Measurements from ENCODE around the gene CPTP. TPM values are rescaled to one million over a fixed set of nuclear protein-coding genes. Genes with fewer than 3 reads are reported as not detected.
A peak's percentile ranks its signal among the peaks of the same experiment; 100 is the strongest.

Gene CPTP
- total RNA-seq, 2 donors from 2014 or later: 15.6 to 33.0 TPM

DNA sequence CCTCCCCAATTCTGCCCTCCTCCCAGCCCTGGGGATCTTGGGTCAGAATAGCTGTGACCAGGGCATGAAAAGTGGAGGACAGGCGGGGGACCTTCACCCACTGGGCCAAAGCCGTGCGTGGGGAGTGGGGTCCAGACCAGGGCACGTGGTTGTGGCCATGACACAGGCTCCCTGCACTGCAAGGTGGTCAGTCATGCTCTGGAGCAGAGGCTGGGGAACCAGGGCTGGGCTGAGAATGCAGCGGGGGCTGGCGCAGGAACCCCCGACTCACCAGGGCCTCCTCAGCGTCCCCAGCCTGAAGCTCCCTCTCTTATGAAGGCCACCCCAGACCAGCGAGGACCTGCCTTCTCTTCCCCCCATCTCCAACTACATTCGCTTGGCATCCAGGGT, 21.9 kb downstream of the CPTP start:
- DNase-seq (no peak), ATAC-seq (no peak)
- intact Hi-C loops (cut with DNase I): no loop called here
- peaks cover 45% of the 10 kb centered on the region for H3K4me1 ChIP-seq
- WGBS, 2 donors: 77 to 100% methylated on average over 1 to 10 of the region's 10 CpGs
- peak overlapping the region in 2 of 4 donors; percentile 67 to 79 for H3K27ac ChIP-seq
- H3K27me3 ChIP-seq: no peaks in the 10 kb centered on the region
- H3K4me3 ChIP-seq: no peak overlapping the region
- TF ChIP-seq, protein P1, sequence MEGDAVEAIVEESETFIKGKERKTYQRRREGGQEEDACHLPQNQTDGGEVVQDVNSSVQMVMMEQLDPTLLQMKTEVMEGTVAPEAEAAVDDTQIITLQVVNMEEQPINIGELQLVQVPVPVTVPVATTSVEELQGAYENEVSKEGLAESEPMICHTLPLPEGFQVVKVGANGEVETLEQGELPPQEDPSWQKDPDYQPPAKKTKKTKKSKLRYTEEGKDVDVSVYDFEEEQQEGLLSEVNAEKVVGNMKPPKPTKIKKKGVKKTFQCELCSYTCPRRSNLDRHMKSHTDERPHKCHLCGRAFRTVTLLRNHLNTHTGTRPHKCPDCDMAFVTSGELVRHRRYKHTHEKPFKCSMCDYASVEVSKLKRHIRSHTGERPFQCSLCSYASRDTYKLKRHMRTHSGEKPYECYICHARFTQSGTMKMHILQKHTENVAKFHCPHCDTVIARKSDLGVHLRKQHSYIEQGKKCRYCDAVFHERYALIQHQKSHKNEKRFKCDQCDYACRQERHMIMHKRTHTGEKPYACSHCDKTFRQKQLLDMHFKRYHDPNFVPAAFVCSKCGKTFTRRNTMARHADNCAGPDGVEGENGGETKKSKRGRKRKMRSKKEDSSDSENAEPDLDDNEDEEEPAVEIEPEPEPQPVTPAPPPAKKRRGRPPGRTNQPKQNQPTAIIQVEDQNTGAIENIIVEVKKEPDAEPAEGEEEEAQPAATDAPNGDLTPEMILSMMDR (IDR thresholded peaks at IDR 0.05): no peak
- TF ChIP-seq POLR2A (IDR thresholded peaks at IDR 0.05): no peak
- H3K9me3 ChIP-seq: no peaks in the 10 kb centered on the region
- H3K36me3 ChIP-seq (replicated peaks in 1 of 2; ENCODE audit: insufficient read depth in 1 of 2, low read depth in 2 of 2): peaks cover 0 to under 1% of the 10 kb centered on the region in 2 donors

DNA sequence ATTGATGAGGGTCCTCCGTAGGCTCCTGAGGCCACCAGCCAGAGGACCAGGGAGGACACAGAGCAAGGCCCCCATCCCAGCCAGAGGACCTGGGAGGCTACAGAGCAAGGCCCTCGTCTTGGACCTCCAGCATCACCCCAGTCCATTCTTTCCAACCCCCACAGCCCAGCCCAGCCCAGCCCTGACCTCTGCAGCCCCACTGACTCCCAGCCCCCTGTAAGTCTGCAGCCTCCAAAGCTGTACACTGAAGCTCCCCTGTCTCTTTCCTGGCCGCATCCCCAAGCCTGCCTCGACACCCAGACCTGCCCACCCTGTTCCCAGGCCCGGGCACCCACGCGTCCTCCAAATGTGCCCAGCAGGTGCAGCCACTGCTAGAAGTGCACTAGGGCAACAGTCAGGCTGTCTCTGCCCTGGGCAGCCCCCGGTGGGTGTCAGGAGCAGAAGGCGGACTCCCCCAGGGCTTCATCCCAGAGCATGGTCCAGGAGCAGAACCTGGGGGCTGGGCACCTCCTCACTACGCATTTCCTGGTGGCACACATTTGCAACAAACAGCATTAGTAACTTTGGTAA, 22.5 kb downstream of the CPTP start:
- DNase-seq (no peak), ATAC-seq (no peak)
- Histone ChIP-seq H3K4me1 (peaks cover 45% of the 10 kb centered on the region), H3K27me3 (no peaks in the 10 kb centered on the region), H3K27ac (peak overlapping the region; percentile 67 to 88 (median 82)), H3K36me3 (replicated peaks in 1 of 2; ENCODE audit: insufficient read depth in 1 of 2, low read depth in 2 of 2) (no peaks in the 10 kb centered on the region), H3K4me3 (no peak overlapping the region), H3K9me3 (no peaks in the 10 kb centered on the region)
- 17 to 45% methylated on average over 1 to 10 of the region's 10 CpGs for WGBS, 2 donors
- no peak for TF ChIP-seq POLR2A (IDR thresholded peaks at IDR 0.05)
- TF ChIP-seq, protein P1 (IDR thresholded peaks at IDR 0.05): no peak
- intact Hi-C loops (cut with DNase I): no loop called here

DNA sequence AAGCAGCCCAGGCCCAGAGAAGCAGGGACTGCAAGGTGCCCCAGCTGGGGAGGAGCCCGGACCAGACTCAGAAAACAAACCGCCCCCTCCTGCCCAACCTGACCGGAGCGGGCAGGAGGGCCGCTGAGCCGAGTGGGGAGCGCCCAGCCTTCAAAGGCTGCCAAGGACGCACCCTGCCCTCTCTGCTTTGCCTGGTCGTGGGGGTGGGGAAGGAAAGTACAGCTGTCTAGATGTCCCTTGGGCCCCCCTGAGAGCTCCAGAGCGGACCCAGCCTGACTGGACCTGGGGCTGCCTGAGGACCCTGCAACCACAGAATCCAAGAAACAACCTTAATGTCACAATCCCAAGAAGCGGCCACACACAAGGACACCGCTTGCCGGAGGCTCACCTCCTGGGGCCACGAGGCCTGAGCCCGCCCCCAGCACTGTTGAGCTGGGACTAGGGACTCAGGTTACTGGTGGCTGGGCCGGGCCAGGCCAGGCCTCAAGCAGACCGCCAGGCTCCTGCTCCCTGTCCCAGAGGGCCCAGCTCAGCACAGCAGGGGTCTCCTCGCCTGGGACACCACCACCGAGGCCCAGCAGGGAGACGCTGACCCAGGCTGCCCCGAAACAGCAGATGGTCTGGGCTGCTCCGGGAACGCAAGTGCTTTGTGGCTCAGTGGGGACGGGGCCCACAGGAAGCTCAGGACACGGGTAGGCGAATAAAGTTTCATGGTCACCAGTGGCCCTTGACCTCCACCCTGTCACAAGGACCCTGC, 23.2 kb downstream of the CPTP start:
- ATAC-seq: peak; percentile 40
- H3K27ac ChIP-seq: peak overlapping the region; percentile 67 to 88 (median 82)
- H3K4me3 ChIP-seq: peak overlapping the region; percentile 2 to 56
- no peaks in the 10 kb centered on the region for H3K36me3 ChIP-seq (replicated peaks in 1 of 2; ENCODE audit: insufficient read depth in 1 of 2, low read depth in 2 of 2)
- intact Hi-C loops (cut with DNase I): no loop called here
- peaks cover 0 to 7% of the 10 kb centered on the region in 2 donors for H3K27me3 ChIP-seq
- TF ChIP-seq POLR2A (IDR thresholded peaks at IDR 0.05): peak; percentile 45 to 69 (median 58)
- TF ChIP-seq, protein P1 (IDR thresholded peaks at IDR 0.05): no peak
- no peaks in the 10 kb centered on the region for H3K9me3 ChIP-seq
- H3K4me1 ChIP-seq: peaks cover 46% of the 10 kb centered on the region
- 17% methylated on average over 7 to 26 of the region's 26 CpGs for WGBS, 2 donors
- peak; percentile 59 to 81 (median 75) for DNase-seq

DNA sequence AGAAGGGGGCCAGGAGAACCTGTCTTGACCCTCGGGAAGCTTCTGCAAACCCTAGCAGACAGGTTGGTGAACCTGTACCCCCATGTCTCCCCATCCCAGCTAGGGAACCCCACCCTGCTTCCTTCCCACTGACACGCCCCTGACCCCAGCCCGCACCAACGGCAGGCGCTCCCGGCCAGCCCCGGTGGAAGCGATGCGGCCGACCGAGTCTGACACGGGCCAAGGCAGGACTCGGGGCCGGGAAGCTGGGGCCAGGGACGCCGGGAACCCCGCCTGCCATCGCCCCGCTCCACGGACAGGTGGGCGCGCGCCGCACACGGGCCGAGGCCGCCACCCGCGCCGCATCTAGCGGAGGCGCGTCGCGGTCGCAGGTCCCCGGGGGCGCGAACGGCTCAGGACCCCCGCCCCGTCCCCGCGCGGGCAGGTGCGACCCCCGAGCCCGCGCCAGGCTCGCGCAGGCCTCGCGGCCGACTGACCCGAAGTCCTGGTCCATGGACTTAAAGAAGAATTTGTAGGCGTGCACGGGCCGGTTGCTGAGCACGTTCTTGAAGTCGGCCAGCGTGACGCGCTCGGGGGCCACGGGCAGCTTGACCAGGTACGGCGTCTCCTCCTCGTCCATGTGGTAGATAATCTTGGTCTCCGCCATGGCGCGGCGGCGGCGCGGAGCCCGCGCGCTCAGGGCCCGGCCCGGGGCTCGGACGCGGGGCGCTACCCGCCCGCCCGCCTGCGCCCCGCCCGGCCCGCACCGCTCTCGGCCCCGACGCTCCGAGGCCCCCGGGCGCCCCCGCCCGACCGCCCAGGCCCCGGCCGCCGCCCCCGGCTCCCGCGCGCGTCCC, 24.0 kb downstream of the CPTP start:
- Histone ChIP-seq H3K27me3 (peaks cover 0 to 13% of the 10 kb centered on the region in 2 donors), H3K36me3 (replicated peaks in 1 of 2; ENCODE audit: insufficient read depth in 1 of 2, low read depth in 2 of 2) (no peaks in the 10 kb centered on the region), H3K4me3 (peak overlapping the region; percentile 2 to 56), H3K9me3 (no peaks in the 10 kb centered on the region), H3K27ac (peak overlapping the region; percentile 67 to 88 (median 82)), H3K4me1 (peaks cover 54% of the 10 kb centered on the region)
- TF ChIP-seq POLR2A (IDR thresholded peaks at IDR 0.05): no peak
- TF ChIP-seq, protein P1 (IDR thresholded peaks at IDR 0.05): no peak
- DNase-seq: peak; percentile 54 to 67 (median 60)
- WGBS, 2 donors: 0% methylated on average over 82 of the region's 109 CpGs; no CpG with 5 or more reads in 1 of the 2 donors
- peak; percentile 47 for ATAC-seq
- intact Hi-C loops (cut with DNase I): no loop called here
